ENCODE results near the gene TM9SF1. TPM values are rescaled to one million over a fixed set of nuclear protein-coding genes. Genes with fewer than 3 reads are reported as not detected.
"Not testable (repeated sequence)": the region's sequence is repeated elsewhere in the genome, so short reads cannot be mapped to it uniquely, and the experiment has no call there.

TM9SF1 gene
- total RNA-seq, 1 experiment from 2014 or later: 55.5 TPM

DNA sequence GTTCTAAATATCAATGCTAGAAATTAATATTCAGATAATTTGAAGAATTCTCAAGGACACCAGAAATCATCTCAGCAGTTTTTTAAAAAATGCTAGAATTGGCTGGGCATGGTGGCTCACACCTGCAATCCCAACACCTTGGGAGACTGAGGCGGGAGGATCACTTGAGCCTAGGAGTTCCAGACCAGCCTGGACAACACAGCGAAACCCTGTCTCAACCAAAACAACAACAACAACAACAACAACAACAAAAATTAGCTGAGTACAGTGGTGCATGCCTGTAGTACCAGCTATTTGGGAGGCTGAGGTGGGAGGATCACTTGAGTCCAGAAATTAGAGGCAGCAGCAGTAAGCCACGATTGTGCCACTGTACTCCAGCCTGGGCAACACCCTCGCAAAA, 23.8 kb upstream of the TM9SF1 start:
- Histone ChIP-seq H3K4me1 (ENCODE audit: insufficient read depth, low read length, poor library complexity, severe bottlenecking) (peaks cover 3% of the 10 kb centered on the region), H3K9me3 (ENCODE audit: low read depth, low read length, poor library complexity, severe bottlenecking) (no peaks in the 10 kb centered on the region), H3K36me3 (ENCODE audit: insufficient read depth, low read length, poor library complexity, severe bottlenecking) (peaks cover 7% of the 10 kb centered on the region), H3K4me3 (ENCODE audit: low read depth, low read length, poor library complexity, severe bottlenecking) (no peak overlapping the region), H3K27ac (ENCODE audit: low read depth, low read length, poor library complexity, severe bottlenecking) (no peak overlapping the region), H3K27me3 (replicated peaks; ENCODE audit: insufficient read depth, low read depth, low read length, poor library complexity) (no peaks in the 10 kb centered on the region)
- BruUV-seq (replicated peaks): no TSS peak
- intact Hi-C loops (cut with micrococcal nuclease; ENCODE audit: unreplicated experiment): no loop called here
- TF ChIP-seq, protein P1, sequence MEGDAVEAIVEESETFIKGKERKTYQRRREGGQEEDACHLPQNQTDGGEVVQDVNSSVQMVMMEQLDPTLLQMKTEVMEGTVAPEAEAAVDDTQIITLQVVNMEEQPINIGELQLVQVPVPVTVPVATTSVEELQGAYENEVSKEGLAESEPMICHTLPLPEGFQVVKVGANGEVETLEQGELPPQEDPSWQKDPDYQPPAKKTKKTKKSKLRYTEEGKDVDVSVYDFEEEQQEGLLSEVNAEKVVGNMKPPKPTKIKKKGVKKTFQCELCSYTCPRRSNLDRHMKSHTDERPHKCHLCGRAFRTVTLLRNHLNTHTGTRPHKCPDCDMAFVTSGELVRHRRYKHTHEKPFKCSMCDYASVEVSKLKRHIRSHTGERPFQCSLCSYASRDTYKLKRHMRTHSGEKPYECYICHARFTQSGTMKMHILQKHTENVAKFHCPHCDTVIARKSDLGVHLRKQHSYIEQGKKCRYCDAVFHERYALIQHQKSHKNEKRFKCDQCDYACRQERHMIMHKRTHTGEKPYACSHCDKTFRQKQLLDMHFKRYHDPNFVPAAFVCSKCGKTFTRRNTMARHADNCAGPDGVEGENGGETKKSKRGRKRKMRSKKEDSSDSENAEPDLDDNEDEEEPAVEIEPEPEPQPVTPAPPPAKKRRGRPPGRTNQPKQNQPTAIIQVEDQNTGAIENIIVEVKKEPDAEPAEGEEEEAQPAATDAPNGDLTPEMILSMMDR (conservative IDR thresholded peaks at IDR 0.05; ENCODE audit: low read depth, low read length): no peak
- TF ChIP-seq EZH2 (IDR thresholded peaks at IDR 0.05; ENCODE audit: borderline replicate concordance, low read depth, low read length, poor library complexity, severe bottlenecking): no peak
- ChIA-PET POLR2A (ENCODE audit: low non-redundant PET) (interaction anchor here (0.7 kb wide), 1 partner anchor 14 kb away, joined by 14 read pairs; no protein-coding TSS in a partner anchor), CTCF (interaction anchor here (0.7 kb wide), 1 partner anchor 212 kb away, joined by 28 read pairs; no protein-coding TSS in a partner anchor)
- DNase-seq (ENCODE audit: low spot score): no peak

DNA sequence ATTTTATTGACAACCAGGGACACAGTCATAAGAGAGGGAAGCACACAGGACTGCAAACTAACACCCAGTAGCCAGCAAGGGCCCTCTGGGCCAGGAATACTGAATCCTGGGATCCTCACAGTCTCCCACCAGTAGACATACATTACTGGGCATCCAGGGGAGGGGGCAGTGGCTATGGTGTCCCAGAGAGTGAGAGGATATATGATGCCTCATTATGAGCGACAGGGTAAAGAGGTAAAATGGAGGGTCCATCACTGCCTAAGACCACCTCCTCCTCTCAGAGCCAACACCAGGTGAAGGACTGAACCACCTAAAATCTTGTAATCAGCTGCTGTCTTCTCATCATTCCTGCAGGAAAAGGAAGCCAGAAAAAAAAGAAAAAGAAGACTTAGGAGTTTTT, 21.6 kb upstream of the TM9SF1 start:
- H3K36me3 ChIP-seq (ENCODE audit: insufficient read depth, low read length, poor library complexity, severe bottlenecking); H3K9me3 ChIP-seq (ENCODE audit: low read depth, low read length, poor library complexity, severe bottlenecking); CTCF ChIA-PET; BruUV-seq (replicated peaks); POLR2A ChIA-PET (ENCODE audit: low non-redundant PET); DNase-seq (ENCODE audit: low spot score); H3K4me3 ChIP-seq (ENCODE audit: low read depth, low read length, poor library complexity, severe bottlenecking); H3K4me1 ChIP-seq (ENCODE audit: insufficient read depth, low read length, poor library complexity, severe bottlenecking); H3K27me3 ChIP-seq (replicated peaks; ENCODE audit: insufficient read depth, low read depth, low read length, poor library complexity); intact Hi-C loops (cut with micrococcal nuclease; ENCODE audit: unreplicated experiment): not testable (repeated sequence)
- H3K27ac ChIP-seq (ENCODE audit: low read depth, low read length, poor library complexity, severe bottlenecking): peak overlapping the region; percentile 40

DNA sequence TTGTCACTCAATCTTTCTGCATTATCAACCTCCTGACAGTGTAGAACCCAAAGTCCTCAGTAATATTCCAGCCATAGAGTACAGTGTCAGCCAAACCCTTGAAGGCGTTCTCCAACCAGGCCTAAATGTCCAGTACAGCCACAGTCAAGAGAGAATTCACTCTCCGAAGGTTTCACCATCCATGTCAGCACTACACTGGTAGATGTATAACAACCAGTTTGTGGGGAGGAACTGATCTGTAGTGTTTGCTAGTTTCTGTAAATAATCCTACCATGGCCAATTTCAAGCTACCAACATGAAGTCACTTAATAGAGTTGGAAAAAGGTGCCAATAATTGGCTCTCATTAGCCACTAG, 21.1 kb upstream of the TM9SF1 start:
- Histone ChIP-seq H3K36me3 (ENCODE audit: insufficient read depth, low read length, poor library complexity, severe bottlenecking) (peaks cover 10% of the 10 kb centered on the region), H3K4me1 (ENCODE audit: insufficient read depth, low read length, poor library complexity, severe bottlenecking) (peaks cover 9% of the 10 kb centered on the region), H3K27me3 (replicated peaks; ENCODE audit: insufficient read depth, low read depth, low read length, poor library complexity) (no peaks in the 10 kb centered on the region), H3K27ac (ENCODE audit: low read depth, low read length, poor library complexity, severe bottlenecking) (peak overlapping the region; percentile 40), H3K9me3 (ENCODE audit: low read depth, low read length, poor library complexity, severe bottlenecking) (no peaks in the 10 kb centered on the region), H3K4me3 (ENCODE audit: low read depth, low read length, poor library complexity, severe bottlenecking) (peak overlapping the region; percentile 93)
- no peak for DNase-seq (ENCODE audit: low spot score)
- TF ChIP-seq EZH2 (IDR thresholded peaks at IDR 0.05; ENCODE audit: borderline replicate concordance, low read depth, low read length, poor library complexity, severe bottlenecking): no peak
- TF ChIP-seq, protein P1 (conservative IDR thresholded peaks at IDR 0.05; ENCODE audit: low read depth, low read length): no peak
- POLR2A ChIA-PET (ENCODE audit: low non-redundant PET): no interaction called here
- no TSS peak for BruUV-seq (replicated peaks)
- intact Hi-C loops (cut with micrococcal nuclease; ENCODE audit: unreplicated experiment): no loop called here
- CTCF ChIA-PET: interaction anchor here (1.0 to 1.2 kb wide), 2 partner anchors 81 to 92 kb away, joined by 4 to 6 read pairs; partner anchors contain the start of gene CIDEB
